ENCODE measurements around the gene ZMYM4.

DNA sequence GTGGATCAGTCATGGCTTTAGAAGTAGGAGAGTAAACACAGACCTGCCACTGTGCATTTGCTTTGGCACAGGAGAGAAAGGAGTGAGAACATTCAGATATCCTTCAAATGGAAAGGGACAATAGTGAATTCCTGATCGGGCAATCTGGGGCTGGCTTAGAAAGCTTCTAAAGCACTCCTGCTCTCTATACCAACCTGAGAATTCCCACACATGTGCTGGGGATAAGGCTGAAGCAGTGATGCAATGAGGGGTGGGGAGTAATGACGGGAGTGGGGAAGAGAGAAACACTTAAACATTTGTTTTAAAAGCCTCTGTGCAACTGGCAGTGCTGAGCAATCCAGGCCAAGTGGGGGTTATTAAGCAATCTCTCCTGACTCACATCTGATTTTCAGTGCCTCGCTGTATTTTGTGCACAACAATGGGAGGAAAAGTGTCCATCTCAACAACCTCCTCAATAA is 179.9 kb downstream of the ZMYM4 start:
- TF ChIP-seq, protein P1, sequence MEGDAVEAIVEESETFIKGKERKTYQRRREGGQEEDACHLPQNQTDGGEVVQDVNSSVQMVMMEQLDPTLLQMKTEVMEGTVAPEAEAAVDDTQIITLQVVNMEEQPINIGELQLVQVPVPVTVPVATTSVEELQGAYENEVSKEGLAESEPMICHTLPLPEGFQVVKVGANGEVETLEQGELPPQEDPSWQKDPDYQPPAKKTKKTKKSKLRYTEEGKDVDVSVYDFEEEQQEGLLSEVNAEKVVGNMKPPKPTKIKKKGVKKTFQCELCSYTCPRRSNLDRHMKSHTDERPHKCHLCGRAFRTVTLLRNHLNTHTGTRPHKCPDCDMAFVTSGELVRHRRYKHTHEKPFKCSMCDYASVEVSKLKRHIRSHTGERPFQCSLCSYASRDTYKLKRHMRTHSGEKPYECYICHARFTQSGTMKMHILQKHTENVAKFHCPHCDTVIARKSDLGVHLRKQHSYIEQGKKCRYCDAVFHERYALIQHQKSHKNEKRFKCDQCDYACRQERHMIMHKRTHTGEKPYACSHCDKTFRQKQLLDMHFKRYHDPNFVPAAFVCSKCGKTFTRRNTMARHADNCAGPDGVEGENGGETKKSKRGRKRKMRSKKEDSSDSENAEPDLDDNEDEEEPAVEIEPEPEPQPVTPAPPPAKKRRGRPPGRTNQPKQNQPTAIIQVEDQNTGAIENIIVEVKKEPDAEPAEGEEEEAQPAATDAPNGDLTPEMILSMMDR (IDR thresholded peaks at IDR 0.05): no peak
- no peak for TF ChIP-seq POLR2A (IDR thresholded peaks at IDR 0.05)
- TF ChIP-seq POLR2AphosphoS5 (IDR thresholded peaks at IDR 0.05): peak in 1 of 3 donors; percentile 4
- no peak for TF ChIP-seq EP300 (IDR thresholded peaks at IDR 0.05)

All from stomach (tissue), 4 donors.